Activated CD4-positive, alpha-beta memory T cell treated with anti-CD3 and anti-CD28 coated beads for 36 hours (primary cell): ENCODE measurements around the gene LARP4B. TPM values are rescaled to one million over a fixed set of nuclear protein-coding genes. Genes with fewer than 3 reads are reported as not detected.
"Not testable (repeated sequence)": the region's sequence is repeated elsewhere in the genome, so short reads cannot be mapped to it uniquely, and the experiment has no call there.

Experiments used
- CTCF ChIA-PET: fragments of 350-600 bp; sonication (Branson Sonifier 250); formaldehyde crosslinking; loops from one replicate; lab custom pipeline; 2021; ENCODE audit warnings: antibody characterized with exemption, inconsistent platforms; lab: Charles Lee
- POLR2A ChIA-PET: fragments of 350-600 bp; sonication (Branson Sonifier 250); formaldehyde crosslinking; loops from one replicate; lab custom pipeline; 2021; ENCODE audit warnings: antibody characterized with exemption; lab: Charles Lee
- DNase-seq: peaks from one replicate; pipeline ENCODE4 v3.0.0-alpha.2; 2020
- H3K27ac Mint-ChIP-seq: one replicate; pipeline ENCODE4 v1.8.0; 2021; ENCODE audit warnings: mixed read lengths
- H3K27me3 Mint-ChIP-seq: one replicate; pipeline ENCODE4 v1.8.0; 2021; ENCODE audit warnings: mixed read lengths
- H3K36me3 Mint-ChIP-seq: one replicate; pipeline ENCODE4 v1.8.0; 2021; ENCODE audit warnings: mixed read lengths
- H3K4me1 Mint-ChIP-seq: one replicate; pipeline ENCODE4 v1.8.0; 2021; ENCODE audit warnings: low read depth, mixed read lengths
- H3K4me3 Mint-ChIP-seq: one replicate; pipeline ENCODE4 v1.8.0; 2021; ENCODE audit warnings: mild to moderate bottlenecking, mixed read lengths
- H3K9me3 Mint-ChIP-seq: one replicate; pipeline ENCODE4 v1.8.0; 2021; ENCODE audit warnings: mixed read lengths
- intact Hi-C: fragments of 100-400 bp; cut with micrococcal nuclease; formaldehyde crosslinking; loops from one replicate; pipeline ENCODE4 v1.15.1; 2023
- total RNA-seq, 2 experiments: library from RNA; stranded (reverse); gene quantifications; one replicate each; pipeline ENCODE4 v1.2.3, GENCODE V29; 2021

LARP4B gene
- total RNA-seq, 2 experiments from 2014 or later, result 92.1 to 95.0 TPM

DNA sequence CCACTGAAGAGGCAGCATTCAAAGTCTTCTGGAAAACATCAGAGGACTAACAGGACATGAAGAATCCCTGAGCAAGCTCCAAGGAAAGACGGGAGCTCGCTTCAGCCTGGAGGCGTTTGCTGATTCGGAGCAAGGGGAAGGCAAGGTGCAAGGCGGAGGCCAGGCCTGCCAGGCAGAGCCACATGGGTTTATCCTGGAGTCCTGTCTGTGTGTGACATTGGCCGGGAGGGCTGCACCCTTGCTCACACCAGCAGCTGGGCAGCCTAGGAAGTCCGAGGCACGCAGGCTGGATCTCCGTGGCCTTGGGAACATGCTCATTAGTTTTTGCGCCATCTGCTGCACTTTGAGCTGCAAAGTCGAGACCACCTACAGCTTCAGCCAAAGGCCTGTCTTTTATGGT lies 22.3 kb upstream of the LARP4B start:
- POLR2A ChIA-PET, result no interaction called here
- Mint-ChIP-seq H3K9me3 (no peaks in the 10 kb centered on the region), H3K27me3 (peaks cover 1% of the 10 kb centered on the region), H3K4me3 (no peak overlapping the region), H3K4me1 (no peaks in the 10 kb centered on the region), H3K27ac (no peak overlapping the region), H3K36me3 (no peaks in the 10 kb centered on the region)
- intact Hi-C loops, result no loop called here
- no peak for DNase-seq
- CTCF ChIA-PET, result no interaction called here

DNA sequence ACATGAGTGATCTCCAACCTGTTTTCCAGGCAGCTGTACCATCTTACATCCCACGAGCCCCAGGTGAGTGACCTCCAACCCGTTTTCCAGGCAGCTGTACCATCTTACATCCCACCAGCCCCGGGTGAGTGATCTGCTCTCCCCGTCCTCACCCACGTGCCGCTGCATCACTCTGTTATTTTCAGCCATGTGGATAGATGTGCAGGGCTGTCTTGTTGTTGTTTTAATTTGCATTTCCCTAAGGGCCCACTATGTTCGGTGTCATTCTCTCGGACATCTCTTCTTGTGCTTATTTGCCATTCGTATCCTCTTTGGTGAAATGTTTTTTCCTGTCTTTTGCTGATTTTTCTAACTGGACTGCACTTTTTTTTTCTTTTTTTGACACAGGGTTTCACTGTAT lies 17.9 kb upstream of the LARP4B start:
- intact Hi-C loops, result no loop called here
- ChIA-PET POLR2A (no interaction called here), CTCF (interaction anchor here (0.7 kb wide), 1 partner anchor 22 kb away, joined by 3 read pairs; no protein-coding TSS in a partner anchor)
- Mint-ChIP-seq H3K4me3 (no peak overlapping the region), H3K27ac (no peak overlapping the region), H3K9me3 (no peaks in the 10 kb centered on the region), H3K36me3 (no peaks in the 10 kb centered on the region), H3K27me3 (peaks cover 1% of the 10 kb centered on the region), H3K4me1 (peaks cover 3% of the 10 kb centered on the region)
- no peak for DNase-seq

DNA sequence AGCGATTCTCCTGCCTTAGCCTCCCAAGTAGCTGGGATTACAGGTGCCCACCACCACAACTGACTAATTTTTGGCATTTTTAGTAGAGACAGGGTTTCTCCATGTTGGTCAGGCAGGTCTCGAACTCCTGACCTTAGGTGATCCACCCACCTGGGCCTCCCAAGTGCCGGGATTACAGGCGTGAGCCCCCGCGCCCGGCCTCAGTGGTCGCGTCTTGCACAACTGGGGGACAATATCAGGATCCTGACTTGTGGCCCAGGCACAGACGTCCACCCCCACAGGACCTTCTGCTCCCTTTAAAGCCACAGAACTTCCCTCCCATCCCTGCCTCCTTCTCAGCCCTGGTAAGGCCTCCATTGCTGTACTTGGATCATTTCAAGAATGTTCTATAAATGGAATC lies 16.8 kb upstream of the LARP4B start:
- POLR2A ChIA-PET, result no interaction called here
- Mint-ChIP-seq H3K4me3 (no peak overlapping the region), H3K27me3 (no peaks in the 10 kb centered on the region), H3K9me3 (no peaks in the 10 kb centered on the region), H3K36me3 (no peaks in the 10 kb centered on the region), H3K27ac (no peak overlapping the region), H3K4me1 (peaks cover 8% of the 10 kb centered on the region)
- CTCF ChIA-PET, result no interaction called here
- no peak for DNase-seq
- intact Hi-C loops, result no loop called here

DNA sequence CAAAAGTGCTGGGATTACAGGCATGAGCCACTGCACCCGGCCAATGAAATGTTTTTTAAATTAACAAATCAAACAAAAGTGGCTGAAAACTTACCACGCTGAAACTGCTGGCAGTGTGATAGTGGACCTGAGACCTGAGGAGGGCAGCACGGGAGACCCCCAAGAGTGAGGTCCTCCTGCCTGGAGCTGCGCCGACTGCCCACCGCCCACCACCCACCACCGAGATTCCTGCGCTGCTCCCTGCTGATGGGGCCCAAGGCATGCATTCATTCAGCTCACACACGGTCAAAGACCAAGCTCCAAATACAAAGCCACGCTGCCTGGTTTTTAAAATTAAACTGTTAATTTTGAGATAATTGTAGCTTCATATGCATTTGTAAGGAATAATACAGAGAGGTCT lies 16.4 kb upstream of the LARP4B start:
- no peaks in the 10 kb centered on the region for H3K27me3 Mint-ChIP-seq
- POLR2A ChIA-PET, result no interaction called here
- intact Hi-C loops, result no loop called here
- no peaks in the 10 kb centered on the region for H3K36me3 Mint-ChIP-seq
- H3K4me3 Mint-ChIP-seq, result no peak overlapping the region
- peaks cover 8% of the 10 kb centered on the region for H3K4me1 Mint-ChIP-seq
- H3K27ac Mint-ChIP-seq, result no peak overlapping the region
- no peak for DNase-seq
- H3K9me3 Mint-ChIP-seq, result no peaks in the 10 kb centered on the region
- CTCF ChIA-PET, result no interaction called here

DNA sequence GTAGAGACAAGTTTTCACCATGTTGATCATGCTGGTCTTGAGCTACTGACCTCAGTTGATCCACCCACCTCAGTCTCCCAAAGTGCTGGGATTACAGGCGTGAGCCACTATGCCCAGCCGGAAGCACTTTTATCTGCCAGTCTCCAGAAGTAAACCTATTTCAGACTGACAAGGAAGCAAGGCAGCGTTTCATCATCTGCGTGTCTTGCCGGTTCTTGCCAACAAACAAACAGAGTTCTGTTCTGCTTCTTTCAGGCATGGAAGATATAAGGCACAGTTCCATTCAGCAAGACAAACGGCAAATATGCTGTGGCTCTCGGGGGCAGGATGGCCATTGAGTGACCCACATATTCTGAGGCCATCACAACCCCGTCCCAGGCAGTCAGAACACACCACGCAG lies 15.5 kb upstream of the LARP4B start:
- intact Hi-C loops, result no loop called here
- no peak for DNase-seq
- Mint-ChIP-seq H3K9me3 (no peaks in the 10 kb centered on the region), H3K4me1 (peaks cover 15% of the 10 kb centered on the region), H3K27ac (no peak overlapping the region), H3K4me3 (no peak overlapping the region), H3K27me3 (no peaks in the 10 kb centered on the region), H3K36me3 (no peaks in the 10 kb centered on the region)
- ChIA-PET CTCF (no interaction called here), POLR2A (no interaction called here)

DNA sequence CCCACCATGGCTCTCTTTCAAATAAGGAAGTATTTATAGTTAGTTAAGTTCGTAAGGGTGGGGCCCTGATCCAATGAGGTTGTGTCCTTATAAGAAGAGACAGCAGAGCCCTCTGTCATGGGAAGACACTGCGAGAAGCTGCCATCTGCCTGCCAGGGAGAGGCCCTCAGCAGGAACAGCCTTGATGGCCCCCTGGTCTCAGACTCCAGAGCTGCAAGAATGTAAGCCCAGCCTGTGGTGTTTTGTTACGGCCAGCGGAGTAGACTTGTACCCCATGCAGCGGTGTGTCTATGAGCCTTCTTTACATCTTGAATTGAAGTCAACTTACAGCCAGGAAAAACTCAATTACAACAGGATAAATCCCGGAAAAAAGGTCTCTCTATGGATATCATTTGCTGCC lies 14.3 kb upstream of the LARP4B start:
- ChIA-PET POLR2A (no interaction called here), CTCF (no interaction called here)
- Mint-ChIP-seq H3K36me3 (no peaks in the 10 kb centered on the region), H3K9me3 (no peaks in the 10 kb centered on the region), H3K4me3 (no peak overlapping the region), H3K4me1 (peaks cover 16% of the 10 kb centered on the region), H3K27me3 (no peaks in the 10 kb centered on the region), H3K27ac (no peak overlapping the region)
- intact Hi-C loops, result no loop called here
- DNase-seq, result no peak

DNA sequence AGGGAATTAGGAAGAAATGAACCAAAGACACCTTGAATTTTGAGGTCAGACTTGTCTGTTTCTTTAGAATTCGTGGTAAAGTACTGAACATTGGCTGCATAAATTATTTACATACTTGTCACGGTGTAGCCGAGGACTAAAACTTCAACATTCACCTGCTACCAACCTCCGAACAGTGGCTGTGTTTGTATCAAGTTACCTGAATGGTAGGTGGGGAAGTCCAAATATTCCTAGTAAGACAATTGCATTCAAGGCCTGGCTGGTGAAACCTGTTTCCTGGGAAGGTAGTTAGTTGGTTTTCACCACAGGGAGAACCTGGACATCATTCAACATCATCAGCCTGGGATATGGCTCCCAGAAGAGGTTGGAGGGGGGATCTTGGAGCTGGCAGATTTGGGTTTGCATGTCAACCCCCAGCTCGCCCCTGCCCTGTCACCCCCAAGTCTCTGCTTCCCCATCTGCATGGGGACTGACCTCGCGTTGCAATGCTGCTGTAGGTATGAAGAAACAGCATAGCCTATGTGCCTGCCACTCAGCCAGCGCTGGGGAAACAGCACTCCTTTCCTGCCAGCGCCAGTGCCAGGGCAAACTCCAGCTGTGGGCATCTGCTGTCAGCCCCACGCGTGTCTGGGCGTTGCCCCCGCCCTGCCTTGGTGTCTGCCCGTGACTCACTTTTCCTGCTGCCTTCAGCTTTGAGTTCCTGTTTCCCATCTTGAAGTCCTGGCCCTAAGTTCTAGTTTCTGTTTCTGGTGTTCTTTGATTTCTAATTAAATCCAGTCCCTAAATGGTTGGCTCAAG lies 12.7 kb upstream of the LARP4B start:
- Mint-ChIP-seq H3K4me3 (no peak overlapping the region), H3K36me3 (no peaks in the 10 kb centered on the region), H3K27ac (peak overlapping the region; percentile 6), H3K4me1 (peaks cover 20% of the 10 kb centered on the region), H3K9me3 (no peaks in the 10 kb centered on the region), H3K27me3 (no peaks in the 10 kb centered on the region)
- CTCF ChIA-PET, result no interaction called here
- DNase-seq, result peak; percentile 49
- POLR2A ChIA-PET, result interaction anchor here (1.4 kb wide), 1 partner anchor 44 kb away, joined by 3 read pairs; the partner anchor contains the start of gene GTPBP4
- intact Hi-C loops, result no loop called here

DNA sequence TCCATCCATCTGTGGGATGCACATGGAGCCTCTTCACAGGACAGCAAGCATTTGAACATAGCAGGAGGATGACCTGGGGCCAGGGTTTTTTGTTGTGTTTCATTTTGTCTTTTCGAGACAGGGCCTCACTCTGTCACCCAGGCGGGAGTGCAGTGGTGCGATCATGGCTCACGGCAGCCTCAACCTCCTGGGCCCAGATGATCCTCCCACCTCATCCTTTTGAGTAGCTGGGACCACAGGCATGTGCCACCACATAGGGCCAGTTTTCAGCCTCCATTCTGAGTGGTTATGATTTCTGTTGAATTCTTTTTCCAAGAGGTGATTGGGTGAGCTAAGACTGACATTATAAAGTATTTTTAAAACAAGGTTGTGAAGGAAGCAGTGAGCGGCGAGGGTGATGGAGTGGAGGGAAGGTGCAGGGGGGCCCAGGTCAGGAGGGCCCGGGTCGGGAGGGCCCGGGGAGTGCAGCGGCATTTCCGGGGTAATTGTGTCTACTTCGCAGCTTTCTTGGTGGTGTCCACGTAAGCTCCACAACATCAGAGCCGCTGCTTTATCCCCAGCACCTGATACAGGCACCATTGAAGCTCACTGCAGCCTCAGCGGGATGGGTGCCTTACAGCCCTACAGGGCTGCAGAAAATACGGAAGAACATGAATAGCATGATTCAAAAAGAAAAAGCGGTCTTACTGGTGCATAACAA lies 12.0 kb upstream of the LARP4B start:
- no peak for DNase-seq
- POLR2A ChIA-PET, result interaction anchor here (1.4 kb wide), 1 partner anchor 44 kb away, joined by 3 read pairs; the partner anchor contains the start of gene GTPBP4

DNA sequence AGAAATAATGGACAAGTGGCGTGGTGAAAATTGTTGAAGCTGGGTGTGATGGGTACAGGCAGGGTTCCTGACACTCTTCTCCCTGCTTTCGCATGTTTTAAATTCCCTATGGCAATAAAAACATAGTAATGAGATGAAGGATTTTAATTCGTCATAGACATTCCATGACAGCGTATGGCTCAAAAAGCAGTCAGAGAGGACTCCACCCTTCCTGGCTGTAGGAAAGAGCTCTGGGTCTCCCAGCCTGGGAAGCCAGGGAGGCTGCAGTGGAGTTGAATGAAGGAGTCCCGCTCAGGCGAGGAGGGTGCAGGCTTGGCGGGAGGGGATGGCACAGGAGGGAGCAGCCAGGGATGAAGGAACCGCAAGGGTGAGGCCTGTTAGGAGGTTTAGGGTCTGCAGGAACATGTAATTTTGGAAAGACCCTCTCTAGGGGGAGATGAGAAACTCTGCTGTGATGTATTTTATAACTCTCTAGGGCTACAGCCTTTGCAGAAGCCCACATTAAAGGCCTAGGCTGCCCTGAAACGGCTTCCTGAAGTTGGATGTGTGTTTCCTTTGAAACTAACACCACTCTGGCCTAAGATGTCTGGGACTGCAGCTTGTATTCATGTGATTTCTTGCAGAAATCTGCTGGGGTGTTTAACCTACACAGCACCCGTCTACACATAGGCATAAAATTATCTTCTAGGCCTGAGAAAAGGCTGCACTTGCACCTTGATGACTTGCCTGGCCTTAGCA lies 7.6 kb upstream of the LARP4B start:
- Mint-ChIP-seq H3K36me3 (no peaks in the 10 kb centered on the region), H3K4me1 (peaks cover 20% of the 10 kb centered on the region), H3K27me3 (no peaks in the 10 kb centered on the region), H3K27ac (no peak overlapping the region), H3K9me3 (no peaks in the 10 kb centered on the region), H3K4me3 (no peak overlapping the region)
- CTCF ChIA-PET, result no interaction called here
- POLR2A ChIA-PET, result no interaction called here
- intact Hi-C loops, result no loop called here
- no peak for DNase-seq

More for the DNA sequence above, 12.0 kb upstream of the LARP4B start:
- Mint-ChIP-seq H3K27me3 (no peaks in the 10 kb centered on the region), H3K4me1 (peaks cover 26% of the 10 kb centered on the region), H3K9me3 (no peaks in the 10 kb centered on the region), H3K4me3 (no peak overlapping the region), H3K36me3 (no peaks in the 10 kb centered on the region), H3K27ac (no peak overlapping the region)
- intact Hi-C loops, result no loop called here
- CTCF ChIA-PET, result no interaction called here

DNA sequence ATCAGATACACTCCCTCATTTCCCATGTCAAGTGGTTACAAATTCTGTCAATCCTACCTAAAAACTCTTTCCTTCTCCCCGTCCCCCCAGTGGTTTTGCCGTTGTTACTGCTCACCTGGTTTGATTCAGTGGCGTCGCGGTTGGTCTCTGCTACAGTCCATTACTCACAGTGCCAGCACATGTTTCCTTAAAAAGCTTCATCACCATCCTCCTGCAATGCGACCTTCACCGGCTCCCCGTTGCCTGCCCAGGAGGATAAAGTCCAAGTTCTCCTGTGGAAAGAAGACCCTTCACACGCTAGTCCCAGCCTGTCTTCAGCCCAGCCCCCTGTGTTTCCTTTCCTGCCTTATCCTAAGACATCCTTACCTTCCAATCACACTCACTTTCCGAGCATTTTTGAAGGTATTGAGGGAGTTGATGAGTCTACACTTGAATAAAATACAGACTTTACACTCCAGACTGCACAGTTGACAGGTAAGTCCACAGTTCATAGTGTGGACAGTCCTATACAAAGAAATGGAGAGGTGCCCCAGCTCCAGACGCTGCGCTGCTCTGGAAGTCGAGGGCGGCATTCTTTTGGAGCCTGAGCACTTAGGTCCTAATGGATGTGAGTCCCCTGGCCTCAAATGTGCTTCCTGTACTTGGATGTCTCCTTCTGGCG lies 3.4 kb upstream of the LARP4B start:
- ChIA-PET CTCF (no interaction called here), POLR2A (no interaction called here)
- Mint-ChIP-seq H3K36me3 (peaks cover 6% of the 10 kb centered on the region), H3K27me3 (no peaks in the 10 kb centered on the region), H3K27ac (no peak overlapping the region), H3K9me3 (no peaks in the 10 kb centered on the region), H3K4me3 (no peak overlapping the region), H3K4me1 (peaks cover 18% of the 10 kb centered on the region)
- intact Hi-C loops, result no loop called here
- DNase-seq, result no peak

DNA sequence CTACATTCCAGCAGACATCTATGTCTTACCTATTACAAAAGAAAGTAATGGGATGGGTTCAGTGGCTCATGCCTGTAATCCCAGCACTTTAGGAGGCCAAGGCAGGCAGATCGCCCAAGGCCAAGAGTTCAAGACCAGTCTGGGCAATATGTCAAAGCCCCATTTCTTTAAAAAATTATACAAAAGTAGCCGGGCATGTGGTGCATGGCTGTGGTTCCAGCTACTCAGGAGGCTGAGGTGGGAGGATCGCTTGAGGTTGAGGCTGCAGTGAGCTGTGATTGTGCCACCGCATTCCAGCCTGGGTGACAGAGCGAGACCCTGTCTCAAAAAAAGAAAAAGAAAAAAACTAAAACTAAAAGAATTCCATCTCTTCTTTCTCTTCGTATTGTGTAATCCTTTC lies 2.7 kb upstream of the LARP4B start:
- H3K36me3 Mint-ChIP-seq, CTCF ChIA-PET, H3K9me3 Mint-ChIP-seq, H3K4me3 Mint-ChIP-seq, intact Hi-C loops, H3K27me3 Mint-ChIP-seq, DNase-seq, H3K27ac Mint-ChIP-seq: not testable (repeated sequence)
- POLR2A ChIA-PET, result interaction anchor here (1.7 kb wide), 1 partner anchor 54 kb away, joined by 6 read pairs; the partner anchor contains the start of gene GTPBP4
- H3K4me1 Mint-ChIP-seq, result peaks cover 20% of the 10 kb centered on the region

DNA sequence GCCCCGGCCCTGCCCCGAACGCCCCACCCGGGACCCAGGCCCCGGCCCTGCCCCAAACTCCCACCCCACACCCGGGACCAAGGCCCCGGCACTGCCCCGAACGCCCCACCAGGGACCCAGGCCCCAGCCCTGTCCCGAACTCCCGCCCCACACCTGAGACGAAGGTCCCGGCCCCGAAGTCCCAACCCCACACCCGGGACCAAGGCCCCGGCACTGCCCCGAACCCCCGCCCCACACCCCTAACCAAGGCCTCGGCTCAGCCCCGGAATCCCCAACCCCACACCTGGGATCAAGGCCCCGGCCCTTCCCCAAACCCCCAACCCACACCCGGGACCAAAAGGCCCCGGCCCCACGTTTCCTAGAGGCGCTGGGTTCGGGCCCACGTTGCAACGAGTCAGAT lies 1.1 kb upstream of the LARP4B start:
- peaks cover 27% of the 10 kb centered on the region for H3K4me1 Mint-ChIP-seq
- peak overlapping the region; percentile 75 for H3K27ac Mint-ChIP-seq
- no peaks in the 10 kb centered on the region for H3K9me3 Mint-ChIP-seq
- peak overlapping the region; percentile 68 for H3K4me3 Mint-ChIP-seq
- ChIA-PET CTCF (no interaction called here), POLR2A (interaction anchor here (1.7 to 2.5 kb wide), 2 partner anchors 55 to 123 kb away, joined by 6 to 7 read pairs; partner anchors contain the start of genes GTPBP4 and WDR37)
- no peaks in the 10 kb centered on the region for H3K27me3 Mint-ChIP-seq
- DNase-seq, result no peak
- intact Hi-C loops, result no loop called here
- peaks cover 8% of the 10 kb centered on the region for H3K36me3 Mint-ChIP-seq
